ENCODE measurements around the gene CLTCL1.

DNA sequence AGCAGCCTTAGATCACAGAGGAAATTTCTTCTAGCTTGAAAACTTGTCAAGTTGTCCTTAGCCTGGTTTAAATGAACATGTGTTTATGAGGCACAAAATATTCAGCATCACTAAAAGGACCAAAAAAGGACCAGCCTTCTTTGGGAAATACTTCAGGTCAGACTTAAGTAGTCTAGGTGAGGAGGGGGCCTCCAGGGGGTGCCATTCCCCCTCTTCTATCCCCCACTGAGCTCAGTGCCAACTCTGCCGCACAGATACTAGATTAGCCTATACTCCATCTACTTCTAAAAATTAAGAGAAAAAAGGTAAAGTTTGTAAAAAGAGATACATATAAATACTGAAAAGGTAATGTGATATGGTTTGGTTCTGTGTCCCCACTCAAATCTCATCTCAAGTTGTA lies 20.6 kb downstream of the CLTCL1 start:
- TF ChIP-seq, protein P1, sequence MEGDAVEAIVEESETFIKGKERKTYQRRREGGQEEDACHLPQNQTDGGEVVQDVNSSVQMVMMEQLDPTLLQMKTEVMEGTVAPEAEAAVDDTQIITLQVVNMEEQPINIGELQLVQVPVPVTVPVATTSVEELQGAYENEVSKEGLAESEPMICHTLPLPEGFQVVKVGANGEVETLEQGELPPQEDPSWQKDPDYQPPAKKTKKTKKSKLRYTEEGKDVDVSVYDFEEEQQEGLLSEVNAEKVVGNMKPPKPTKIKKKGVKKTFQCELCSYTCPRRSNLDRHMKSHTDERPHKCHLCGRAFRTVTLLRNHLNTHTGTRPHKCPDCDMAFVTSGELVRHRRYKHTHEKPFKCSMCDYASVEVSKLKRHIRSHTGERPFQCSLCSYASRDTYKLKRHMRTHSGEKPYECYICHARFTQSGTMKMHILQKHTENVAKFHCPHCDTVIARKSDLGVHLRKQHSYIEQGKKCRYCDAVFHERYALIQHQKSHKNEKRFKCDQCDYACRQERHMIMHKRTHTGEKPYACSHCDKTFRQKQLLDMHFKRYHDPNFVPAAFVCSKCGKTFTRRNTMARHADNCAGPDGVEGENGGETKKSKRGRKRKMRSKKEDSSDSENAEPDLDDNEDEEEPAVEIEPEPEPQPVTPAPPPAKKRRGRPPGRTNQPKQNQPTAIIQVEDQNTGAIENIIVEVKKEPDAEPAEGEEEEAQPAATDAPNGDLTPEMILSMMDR (IDR thresholded peaks at IDR 0.05): no peak
- TF ChIP-seq POLR2AphosphoS5 (IDR thresholded peaks at IDR 0.05) (no peak), POLR2A (IDR thresholded peaks at IDR 0.05) (no peak), EP300 (IDR thresholded peaks at IDR 0.05; ENCODE audit: low read depth) (no peak)
